ENCODE measurements around the gene ORC4. TPM values are rescaled to one million over a fixed set of nuclear protein-coding genes. Genes with fewer than 3 reads are reported as not detected.

ORC4 gene
- polyA plus RNA-seq, 1 donor (not counting 4 experiments of a cell fraction or from before 2014, with no cell fraction given) = 62.4 TPM

GRCh38 chr2:147884830-147885229 is 135.7 kb downstream of the ORC4 start:
- Histone ChIP-seq H3K79me2 (ENCODE audit: control insufficient read depth, insufficient read depth, low read length) (peaks cover 5% of the 10 kb centered on the region), H3K9me3 (ENCODE audit: control insufficient read depth, low read depth, low read length) (no peaks in the 10 kb centered on the region), H3K4me3 (ENCODE audit: control insufficient read depth in 2 of 3, extremely low read depth in 1 of 3, insufficient read depth in 2 of 3, low read depth in 1 of 3, low read length in 3 of 3) (no peak overlapping the region), H3K27me3 (ENCODE audit: control insufficient read depth, extremely low read depth, insufficient read depth, low read length) (no peaks in the 10 kb centered on the region), H2AFZ (ENCODE audit: control insufficient read depth, low read length) (no peak overlapping the region), H4K20me1 (ENCODE audit: control insufficient read depth, extremely low read depth, insufficient read depth, low read length) (no peaks in the 10 kb centered on the region), H3K9ac (ENCODE audit: control insufficient read depth, extremely low read depth, insufficient read depth, low read length) (no peak overlapping the region), H3K9me1 (ENCODE audit: control insufficient read depth, extremely low read depth, insufficient read depth, low read length) (no peaks in the 10 kb centered on the region), H3K36me3 (ENCODE audit: control insufficient read depth in 2 of 2, extremely low read depth in 1 of 2, insufficient read depth in 2 of 2, low read length in 2 of 2) (no peaks in the 10 kb centered on the region), H3K27ac (ENCODE audit: control insufficient read depth, insufficient read depth, low read length) (no peak overlapping the region), H3K4me1 (ENCODE audit: control insufficient read depth, extremely low read depth, insufficient read depth, low read length) (no peaks in the 10 kb centered on the region), H3K4me2 (ENCODE audit: control insufficient read depth, extremely low read depth, insufficient read depth, low read depth, low read length) (no peak overlapping the region)
- FAIRE-seq (no peak), DNase-seq (ENCODE audit: low read depth, low spot score) (no peak)
- dilution Hi-C loops (cut with MboI; ENCODE audit: extremely low pct_ligation_motif_present, low sequenced_read_pairs) = no loop called here
- no peak for TF ChIP-seq CTCF (optimal IDR thresholded peaks at IDR 0.05 in 1 of 3, IDR thresholded peaks at IDR 0.05 in 1 of 3, conservative IDR thresholded peaks at IDR 0.05 in 1 of 3; ENCODE audit: extremely low read depth in 1 of 3, insufficient read depth in 2 of 3, low read length in 3 of 3)
- TF ChIP-seq EZH2 (IDR thresholded peaks at IDR 0.05; ENCODE audit: low read length) = no peak

- no peaks in the 10 kb centered on the region for H3K9me3 ChIP-seq (ENCODE audit: control insufficient read depth, low read depth, low read length)
- no peaks in the 10 kb centered on the region for H3K9me1 ChIP-seq (ENCODE audit: control insufficient read depth, extremely low read depth, insufficient read depth, low read length)
- H3K9ac ChIP-seq (ENCODE audit: control insufficient read depth, extremely low read depth, insufficient read depth, low read length) = no peak overlapping the region
- H3K36me3 ChIP-seq (ENCODE audit: control insufficient read depth in 2 of 2, extremely low read depth in 1 of 2, insufficient read depth in 2 of 2, low read length in 2 of 2) = no peaks in the 10 kb centered on the region
- no peak overlapping the region for H3K4me2 ChIP-seq (ENCODE audit: control insufficient read depth, extremely low read depth, insufficient read depth, low read depth, low read length)
- no peak overlapping the region for H2AFZ ChIP-seq (ENCODE audit: control insufficient read depth, low read length)
- H3K27ac ChIP-seq (ENCODE audit: control insufficient read depth, insufficient read depth, low read length) = no peak overlapping the region
- DNase-seq (ENCODE audit: low read depth, low spot score) (no peak), FAIRE-seq (no peak)
- dilution Hi-C loops (cut with MboI; ENCODE audit: extremely low pct_ligation_motif_present, low sequenced_read_pairs) = no loop called here
- no peaks in the 10 kb centered on the region for H4K20me1 ChIP-seq (ENCODE audit: control insufficient read depth, extremely low read depth, insufficient read depth, low read length)
- H3K4me3 ChIP-seq (ENCODE audit: control insufficient read depth in 2 of 3, extremely low read depth in 1 of 3, insufficient read depth in 2 of 3, low read depth in 1 of 3, low read length in 3 of 3) = no peak overlapping the region
- TF ChIP-seq CTCF (optimal IDR thresholded peaks at IDR 0.05 in 1 of 3, IDR thresholded peaks at IDR 0.05 in 1 of 3, conservative IDR thresholded peaks at IDR 0.05 in 1 of 3; ENCODE audit: extremely low read depth in 1 of 3, insufficient read depth in 2 of 3, low read length in 3 of 3) (no peak), EZH2 (IDR thresholded peaks at IDR 0.05; ENCODE audit: low read length) (no peak)
- H3K79me2 ChIP-seq (ENCODE audit: control insufficient read depth, insufficient read depth, low read length) = peaks cover 2% of the 10 kb centered on the region
- H3K27me3 ChIP-seq (ENCODE audit: control insufficient read depth, extremely low read depth, insufficient read depth, low read length) = no peaks in the 10 kb centered on the region
- no peaks in the 10 kb centered on the region for H3K4me1 ChIP-seq (ENCODE audit: control insufficient read depth, extremely low read depth, insufficient read depth, low read length)
These were observed 137.9 kb downstream of the ORC4 start for GRCh38 chr2:147882631-147883030.

Other genes starting within 250 kb of the ORC4 start
- gene ACVR2A, start 175.7 kb downstream of the ORC4 start, polyA plus RNA-seq = 4.5 to 6.6 TPM (median 5.5 TPM) in 3 replicates
- 15.0 to 21.3 TPM (median 20.1 TPM) in 3 replicates for gene MBD5, start 354 bp upstream of the ORC4 start, polyA plus RNA-seq

Measured in keratinocyte (primary cell).